ENCODE data around the gene TTC32. TPM values are rescaled to one million over a fixed set of nuclear protein-coding genes. Genes with fewer than 3 reads are reported as not detected.

Gene TTC32
- total and polyA plus RNA-seq, 8 donors = 3.2 to 24.3 (median 5.2) TPM

DNA sequence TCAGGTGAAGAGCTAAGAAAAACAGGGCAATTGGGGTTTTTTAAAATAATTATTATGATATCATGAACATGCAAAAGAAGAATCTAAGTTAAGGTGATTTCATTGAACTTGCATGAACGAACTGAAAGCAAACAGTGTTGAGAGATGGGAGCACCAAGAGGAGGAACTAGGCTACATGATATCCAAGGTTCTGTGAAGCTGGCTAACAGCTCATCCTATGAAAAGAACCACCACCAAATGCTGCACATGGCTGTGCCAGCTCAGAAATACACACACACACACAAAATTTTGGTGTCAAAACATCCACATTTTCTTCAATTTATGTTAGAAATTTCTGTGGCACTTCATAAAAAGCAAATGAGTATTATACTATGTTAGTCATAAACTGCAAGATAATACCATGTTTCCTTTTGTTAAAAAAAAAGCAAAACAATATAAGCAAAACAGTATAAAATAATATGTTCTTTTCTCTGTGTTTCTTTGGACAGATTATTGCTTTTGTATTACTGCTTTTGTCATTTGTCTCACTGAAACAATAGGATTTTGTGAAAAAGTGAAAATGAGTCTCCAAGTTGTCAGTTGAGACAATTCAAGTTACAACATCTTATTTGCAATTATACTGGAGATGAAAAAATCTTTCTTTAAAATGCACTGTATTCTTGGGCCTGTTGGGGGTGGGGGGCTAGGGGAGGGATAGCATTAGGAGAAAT lies 12.6 kb upstream of the TTC32 start:
- H3K9me3 ChIP-seq = no peaks in the 10 kb centered on the region
- DNase-seq (no peak), ATAC-seq (no peak), FAIRE-seq (no peak)
- no peaks in the 10 kb centered on the region for H3K27me3 ChIP-seq
- TF ChIP-seq, protein P1, sequence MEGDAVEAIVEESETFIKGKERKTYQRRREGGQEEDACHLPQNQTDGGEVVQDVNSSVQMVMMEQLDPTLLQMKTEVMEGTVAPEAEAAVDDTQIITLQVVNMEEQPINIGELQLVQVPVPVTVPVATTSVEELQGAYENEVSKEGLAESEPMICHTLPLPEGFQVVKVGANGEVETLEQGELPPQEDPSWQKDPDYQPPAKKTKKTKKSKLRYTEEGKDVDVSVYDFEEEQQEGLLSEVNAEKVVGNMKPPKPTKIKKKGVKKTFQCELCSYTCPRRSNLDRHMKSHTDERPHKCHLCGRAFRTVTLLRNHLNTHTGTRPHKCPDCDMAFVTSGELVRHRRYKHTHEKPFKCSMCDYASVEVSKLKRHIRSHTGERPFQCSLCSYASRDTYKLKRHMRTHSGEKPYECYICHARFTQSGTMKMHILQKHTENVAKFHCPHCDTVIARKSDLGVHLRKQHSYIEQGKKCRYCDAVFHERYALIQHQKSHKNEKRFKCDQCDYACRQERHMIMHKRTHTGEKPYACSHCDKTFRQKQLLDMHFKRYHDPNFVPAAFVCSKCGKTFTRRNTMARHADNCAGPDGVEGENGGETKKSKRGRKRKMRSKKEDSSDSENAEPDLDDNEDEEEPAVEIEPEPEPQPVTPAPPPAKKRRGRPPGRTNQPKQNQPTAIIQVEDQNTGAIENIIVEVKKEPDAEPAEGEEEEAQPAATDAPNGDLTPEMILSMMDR (IDR thresholded peaks at IDR 0.05) = no peak
- no peak overlapping the region for H3K27ac ChIP-seq
- no peak overlapping the region for H3K4me3 ChIP-seq
- 56 to 59% methylated on average over 1 of the region's 1 CpG for WGBS, 2 donors
- intact Hi-C loops (cut with DNase I) = no loop called here
- no peaks in the 10 kb centered on the region for H3K4me1 ChIP-seq
- H3K36me3 ChIP-seq = no peaks in the 10 kb centered on the region

DNA sequence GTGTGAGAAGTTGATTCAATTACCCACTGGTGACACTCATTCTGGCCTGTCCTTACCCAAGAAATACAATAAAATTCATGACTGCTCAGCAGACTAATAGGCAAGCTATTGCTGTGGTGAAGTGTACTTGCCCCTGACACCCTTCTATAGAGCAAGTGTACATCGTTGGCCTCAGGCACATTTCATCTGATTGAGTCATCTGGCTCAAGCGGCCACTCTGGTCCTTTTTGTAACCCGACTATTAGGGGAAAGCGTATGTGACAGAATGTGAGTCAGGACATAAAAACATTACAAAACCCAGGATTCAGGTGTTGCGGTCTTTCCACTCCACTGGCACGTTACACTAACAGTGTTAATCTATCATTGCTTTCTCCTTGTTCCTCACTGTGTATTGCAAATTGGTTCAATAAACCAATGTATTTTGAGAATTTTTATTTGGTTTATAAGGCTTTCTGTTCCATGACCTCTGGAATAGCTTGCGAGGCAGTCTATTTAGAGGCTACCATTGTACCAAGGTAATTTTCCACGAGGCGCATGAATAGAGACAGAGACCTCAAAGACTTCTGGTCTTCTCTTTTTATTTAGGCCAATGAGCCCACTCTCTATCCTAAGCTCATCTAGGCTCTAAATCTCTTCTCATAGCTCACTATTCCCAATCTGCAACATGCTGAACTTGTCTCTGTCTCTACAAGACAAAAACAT lies 10.2 kb upstream of the TTC32 start:
- H3K27ac ChIP-seq = no peak overlapping the region
- TF ChIP-seq, protein P1 (IDR thresholded peaks at IDR 0.05) = no peak
- 94 to 98% methylated on average over 9 of the region's 9 CpGs for WGBS, 2 donors
- intact Hi-C loops (cut with DNase I) = no loop called here
- ATAC-seq = no peak
- DNase-seq = no peak
- no peaks in the 10 kb centered on the region for H3K9me3 ChIP-seq
- H3K4me3 ChIP-seq = no peak overlapping the region
- no peaks in the 10 kb centered on the region for H3K27me3 ChIP-seq
- no peaks in the 10 kb centered on the region for H3K4me1 ChIP-seq
- FAIRE-seq = no peak
- H3K36me3 ChIP-seq = no peaks in the 10 kb centered on the region

DNA sequence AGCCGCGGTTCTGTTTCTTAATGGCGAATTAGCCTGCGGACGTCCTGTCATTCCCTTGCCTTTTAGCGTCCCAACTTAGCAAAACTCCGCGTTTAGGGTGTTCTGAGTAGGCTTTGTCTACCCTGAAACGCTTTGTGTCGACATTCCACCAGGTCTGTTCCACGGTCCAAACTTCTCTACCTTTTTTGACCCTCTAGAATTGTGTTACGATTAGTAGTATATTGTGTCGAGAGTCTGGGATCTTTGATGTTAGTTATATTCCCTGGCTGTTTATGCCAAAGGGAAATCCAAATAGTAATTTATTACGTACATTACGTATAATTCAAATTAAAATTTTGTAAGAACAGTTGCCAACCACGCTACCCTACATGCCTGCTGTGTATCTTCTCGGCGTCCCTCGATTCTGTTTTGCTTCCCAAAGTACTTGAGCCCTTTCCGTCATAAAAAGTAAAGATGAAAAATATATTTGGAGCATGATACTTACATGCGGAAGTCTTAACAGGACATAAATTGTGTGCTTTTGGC lies 495 bp upstream of the TTC32 start:
- DNase-seq = no peak
- H3K27ac ChIP-seq = peak overlapping the region; percentile 77 to 95 (median 86)
- intact Hi-C loops (cut with DNase I) = no loop called here

DNA sequence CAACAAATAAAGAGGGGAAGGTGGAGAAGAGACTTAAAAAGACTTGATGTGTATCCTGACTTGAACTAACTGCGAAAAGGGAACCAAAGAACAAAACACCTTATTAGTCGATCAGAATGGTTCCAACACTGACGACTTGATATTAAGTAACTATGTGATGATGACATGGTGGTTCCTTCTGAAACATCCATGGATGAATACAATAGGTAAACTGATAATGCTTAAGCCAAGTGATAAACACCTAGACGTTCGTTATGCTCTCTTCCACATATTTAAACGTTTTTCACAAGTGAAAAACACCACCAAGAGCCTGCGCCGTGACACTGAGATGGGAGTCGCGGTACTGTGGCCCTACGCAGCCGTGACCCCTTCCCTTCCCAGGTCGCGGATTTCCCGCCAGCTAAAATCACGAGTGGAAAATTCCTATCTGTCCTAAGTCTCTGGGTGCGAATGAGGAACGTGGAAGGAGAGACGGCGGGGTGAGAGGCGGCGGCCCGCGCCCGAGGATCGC lies 797 bp downstream of the TTC32 start:
- no peaks in the 10 kb centered on the region for H3K9me3 ChIP-seq
- H3K4me3 ChIP-seq = peak overlapping the region; percentile 48 to 80 (median 76)
- TF ChIP-seq, protein P1 (IDR thresholded peaks at IDR 0.05) = no peak
- peak overlapping the region; percentile 77 to 95 (median 86) for H3K27ac ChIP-seq
- no peaks in the 10 kb centered on the region for H3K36me3 ChIP-seq
- peak; percentile 19 to 49 (median 32) for ATAC-seq
- no peak for DNase-seq
- no peak for FAIRE-seq
- peaks cover 18 to 37% (median 27%) of the 10 kb centered on the region in 3 donors for H3K4me1 ChIP-seq
- intact Hi-C loops (cut with DNase I) = no loop called here
- H3K27me3 ChIP-seq = peaks cover 0 to 2% (median 0%) of the 10 kb centered on the region in 4 donors
- 0% methylated on average over 26 of the region's 26 CpGs for WGBS, 2 donors

More for the DNA sequence above, 495 bp upstream of the TTC32 start:
- H3K4me3 ChIP-seq = peak overlapping the region; percentile 48 to 80 (median 76)
- FAIRE-seq = no peak
- 0 to 1% methylated on average over 21 of the region's 21 CpGs for WGBS, 2 donors
- TF ChIP-seq, protein P1 (IDR thresholded peaks at IDR 0.05) = no peak
- H3K4me1 ChIP-seq = peaks cover 18 to 31% (median 21%) of the 10 kb centered on the region in 3 donors
- no peaks in the 10 kb centered on the region for H3K9me3 ChIP-seq
- ATAC-seq = peak; percentile 4 to 32 (median 28)
- peaks cover 0 to 3% (median 0%) of the 10 kb centered on the region in 4 donors for H3K27me3 ChIP-seq
- no peaks in the 10 kb centered on the region for H3K36me3 ChIP-seq
